Stimulated activated naive B cell treated with anti-CD40 and anti-IgM and Interleukin-4, amounts not matched to agents 10 μg/mL and 1 μg/mL and 100 μg/mL, for 72 hours (primary cell): Measurements from ENCODE around the gene LMAN2L.
"Not testable (repeated sequence)": the region's sequence is repeated elsewhere in the genome, so short reads cannot be mapped to it uniquely, and the experiment has no call there.

Experiments used
- ATAC-seq, 2 donors: fragments of 150-1000 bp; cut with Tn5 transposase; replicated peaks; 2 replicates each; pipeline ENCODE4 v1.10.0; 2021; ENCODE audit warnings: moderate library complexity in 1 of 2
- DNase-seq: peaks from one replicate; pipeline ENCODE4 v3.0.0; 2021
- H3K27ac Mint-ChIP-seq: one replicate; pipeline ENCODE4 v1.8.0; 2022; ENCODE audit warnings: mild to moderate bottlenecking, mixed read lengths
- H3K27me3 Mint-ChIP-seq, 2 donors: one replicate each; pipeline ENCODE4 v1.8.0; 2022; ENCODE audit warnings: mixed read lengths in 2 of 2
- H3K36me3 Mint-ChIP-seq, 2 donors: one replicate each; pipeline ENCODE4 v1.8.0; 2022; ENCODE audit warnings: mixed read lengths in 2 of 2, mild to moderate bottlenecking in 1 of 2
- H3K4me1 Mint-ChIP-seq, 2 donors: one replicate each; pipeline ENCODE4 v1.8.0; 2022; ENCODE audit warnings: mixed read lengths in 2 of 2, mild to moderate bottlenecking in 1 of 2
- H3K4me3 Mint-ChIP-seq, 2 donors: one replicate each; pipeline ENCODE4 v1.8.0; 2022; ENCODE audit warnings: mild to moderate bottlenecking in 2 of 2, mixed read lengths in 2 of 2, moderate library complexity in 1 of 2
- H3K9me3 Mint-ChIP-seq, 2 donors: one replicate each; pipeline ENCODE4 v1.8.0; 2022; ENCODE audit warnings: mixed read lengths in 2 of 2, mild to moderate bottlenecking in 1 of 2

Gene LMAN2L

DNA sequence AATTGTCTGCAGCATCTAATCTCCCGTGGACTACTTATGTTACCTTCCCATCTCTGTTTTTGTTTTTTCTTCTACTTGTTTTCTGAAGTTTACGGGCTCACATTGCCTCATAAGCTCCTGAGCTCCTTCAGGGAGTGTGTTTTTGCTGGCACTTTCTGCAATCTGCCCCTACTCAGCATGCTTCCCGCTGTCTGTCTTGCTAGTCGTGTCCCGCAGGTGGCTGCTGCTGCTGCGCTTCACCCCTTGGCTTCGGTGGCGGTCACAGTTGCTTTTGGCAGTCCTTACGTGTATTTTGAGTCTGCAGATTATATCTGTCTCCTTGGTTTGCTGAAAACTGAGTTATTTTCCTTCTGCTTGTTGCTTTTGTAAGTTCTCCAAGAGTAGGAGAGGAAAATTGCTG lies 60.0 kb downstream of the LMAN2L start:
- DNase-seq (no peak), ATAC-seq (no peak)
- no peak overlapping the region for H3K27ac Mint-ChIP-seq
- H3K4me3 Mint-ChIP-seq, result no peak overlapping the region
- H3K4me1 Mint-ChIP-seq, result no peaks in the 10 kb centered on the region
- H3K9me3 Mint-ChIP-seq, result no peaks in the 10 kb centered on the region
- no peaks in the 10 kb centered on the region for H3K36me3 Mint-ChIP-seq
- peaks cover 5 to 16% of the 10 kb centered on the region in 2 donors for H3K27me3 Mint-ChIP-seq

GRCh38 chr2:96669539-96670215 lies 70.2 kb downstream of the LMAN2L start:
- Mint-ChIP-seq H3K4me3 (no peak overlapping the region), H3K36me3 (no peaks in the 10 kb centered on the region), H3K4me1 (no peaks in the 10 kb centered on the region), H3K27ac (no peak overlapping the region), H3K27me3 (peaks cover 0 to 5% of the 10 kb centered on the region in 2 donors), H3K9me3 (no peaks in the 10 kb centered on the region)
- no peak for DNase-seq
- ATAC-seq, result no peak

GRCh38 chr2:96668771-96669170 lies 71.1 kb downstream of the LMAN2L start:
- Mint-ChIP-seq H3K27me3 (peaks cover 0 to 7% of the 10 kb centered on the region in 2 donors), H3K9me3 (no peaks in the 10 kb centered on the region), H3K27ac (no peak overlapping the region), H3K4me3 (no peak overlapping the region), H3K4me1 (no peaks in the 10 kb centered on the region), H3K36me3 (no peaks in the 10 kb centered on the region)
- ATAC-seq (no peak), DNase-seq (no peak)

- not testable (repeated sequence) for H3K27ac Mint-ChIP-seq, ATAC-seq
- H3K27me3 Mint-ChIP-seq, result peaks cover 5 to 11% of the 10 kb centered on the region in 2 donors
These were observed 74.1 kb downstream of the LMAN2L start for GRCh38 chr2:96665717-96666116.

DNA sequence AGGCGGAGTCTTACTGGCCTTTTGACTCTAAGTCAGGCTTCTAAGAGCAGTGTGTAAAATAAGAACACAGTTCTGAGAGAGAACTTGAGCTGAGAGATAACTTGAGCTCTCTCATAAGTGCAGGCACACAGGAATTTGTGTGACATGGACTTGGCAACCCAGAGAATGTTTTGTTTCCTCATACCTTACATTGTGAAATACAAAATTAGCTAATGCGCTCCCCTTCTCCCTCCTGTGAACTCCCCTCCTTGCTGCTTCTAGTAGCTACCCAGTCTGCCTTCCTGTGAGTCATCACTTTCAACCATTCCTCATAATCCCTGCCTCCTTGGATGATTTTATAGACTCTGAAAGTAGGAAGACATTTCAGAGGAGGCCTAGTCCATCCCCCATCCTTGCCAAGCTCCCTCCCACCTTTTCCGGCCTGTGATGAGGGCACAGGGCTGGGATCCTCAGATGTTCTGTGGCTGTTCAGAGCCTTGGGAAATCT lies 74.7 kb downstream of the LMAN2L start:
- DNase-seq, result no peak
- Mint-ChIP-seq H3K4me1 (no peaks in the 10 kb centered on the region), H3K36me3 (no peaks in the 10 kb centered on the region), H3K27me3 (peaks cover 5 to 11% of the 10 kb centered on the region in 2 donors), H3K9me3 (no peaks in the 10 kb centered on the region), H3K4me3 (no peak overlapping the region), H3K27ac (no peak overlapping the region)
- ATAC-seq, result no peak

More at GRCh38 chr2:96665717-96666116, 74.1 kb downstream of the LMAN2L start:
- not testable (repeated sequence) for H3K4me1 Mint-ChIP-seq, DNase-seq, H3K9me3 Mint-ChIP-seq, H3K4me3 Mint-ChIP-seq, H3K36me3 Mint-ChIP-seq

- no peaks in the 10 kb centered on the region for H3K9me3 Mint-ChIP-seq
- no peaks in the 10 kb centered on the region for H3K4me1 Mint-ChIP-seq
- no peak overlapping the region for H3K4me3 Mint-ChIP-seq
- ATAC-seq, result no peak
- H3K36me3 Mint-ChIP-seq, result no peaks in the 10 kb centered on the region
- H3K27ac Mint-ChIP-seq, result no peak overlapping the region
- DNase-seq, result no peak
- peaks cover 5 to 11% of the 10 kb centered on the region in 2 donors for H3K27me3 Mint-ChIP-seq
These were observed 75.4 kb downstream of the LMAN2L start for GRCh38 chr2:96664366-96664925.

- H3K9me3 Mint-ChIP-seq, result no peaks in the 10 kb centered on the region
- H3K27me3 Mint-ChIP-seq, result peaks cover 5 to 11% of the 10 kb centered on the region in 2 donors
- no peak for DNase-seq
- ATAC-seq, result no peak
- H3K27ac Mint-ChIP-seq, result no peak overlapping the region
- no peaks in the 10 kb centered on the region for H3K36me3 Mint-ChIP-seq
- no peaks in the 10 kb centered on the region for H3K4me1 Mint-ChIP-seq
- H3K4me3 Mint-ChIP-seq, result no peak overlapping the region
These were observed 76.0 kb downstream of the LMAN2L start for GRCh38 chr2:96663829-96664228.

- ATAC-seq (no peak), DNase-seq (no peak)
- Mint-ChIP-seq H3K36me3 (no peaks in the 10 kb centered on the region), H3K27me3 (peaks cover 5 to 11% of the 10 kb centered on the region in 2 donors), H3K4me3 (no peak overlapping the region), H3K9me3 (no peaks in the 10 kb centered on the region), H3K4me1 (no peaks in the 10 kb centered on the region), H3K27ac (no peak overlapping the region)
These were observed 76.7 kb downstream of the LMAN2L start for GRCh38 chr2:96663177-96663576.

DNA sequence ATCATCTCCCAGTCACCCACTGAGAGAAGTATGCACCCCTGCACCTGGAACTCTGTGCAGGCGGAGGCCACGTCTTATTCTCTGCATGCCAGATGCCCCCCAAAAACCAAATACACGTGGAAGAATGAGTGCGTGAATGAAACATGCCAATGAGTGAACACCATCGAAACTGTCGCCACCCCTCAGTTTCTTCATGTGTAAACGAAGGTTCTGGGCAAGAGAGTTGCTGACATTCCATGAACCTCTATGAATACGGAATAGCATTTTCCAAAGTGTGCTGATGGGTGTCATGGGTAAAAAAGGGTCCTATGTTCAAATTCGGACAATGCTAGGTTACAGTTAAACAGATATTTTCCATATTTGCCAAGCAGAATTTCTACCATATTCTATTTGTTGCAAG lies 77.5 kb downstream of the LMAN2L start:
- H3K27ac Mint-ChIP-seq, result no peak overlapping the region
- H3K4me1 Mint-ChIP-seq, result no peaks in the 10 kb centered on the region
- no peak for DNase-seq
- no peaks in the 10 kb centered on the region for H3K36me3 Mint-ChIP-seq
- H3K27me3 Mint-ChIP-seq, result peaks cover 5 to 11% of the 10 kb centered on the region in 2 donors
- no peaks in the 10 kb centered on the region for H3K9me3 Mint-ChIP-seq
- no peak overlapping the region for H3K4me3 Mint-ChIP-seq
- no peak for ATAC-seq

DNA sequence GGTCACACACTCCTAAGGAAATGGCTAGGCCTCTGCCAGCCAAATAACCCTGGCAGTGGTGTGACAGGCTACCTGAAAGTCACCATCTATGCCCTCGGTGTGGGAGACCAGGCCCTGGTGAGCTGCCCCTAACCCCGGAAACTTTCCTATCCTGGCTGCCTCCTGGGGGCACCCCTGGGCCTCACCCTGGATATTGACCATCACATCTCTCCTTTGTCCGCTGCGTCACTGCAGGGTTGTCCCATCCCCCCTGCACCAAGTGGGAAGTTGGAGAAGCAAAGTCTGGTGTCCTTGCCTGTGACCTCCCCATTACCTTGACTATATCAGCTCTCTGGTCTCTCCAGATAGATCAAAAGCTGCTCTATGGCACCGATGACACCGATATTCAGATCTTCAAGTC lies 78.5 kb downstream of the LMAN2L start:
- Mint-ChIP-seq H3K9me3 (no peaks in the 10 kb centered on the region), H3K27ac (no peak overlapping the region), H3K4me3 (no peak overlapping the region), H3K4me1 (peaks cover 0 to 5% of the 10 kb centered on the region in 2 donors), H3K36me3 (no peaks in the 10 kb centered on the region), H3K27me3 (peaks cover 5 to 11% of the 10 kb centered on the region in 2 donors)
- no peak for ATAC-seq
- no peak for DNase-seq

GRCh38 chr2:96656540-96656939 lies 83.3 kb downstream of the LMAN2L start:
- Mint-ChIP-seq H3K36me3 (no peaks in the 10 kb centered on the region), H3K4me1 (peaks cover 0 to 5% of the 10 kb centered on the region in 2 donors), H3K27me3 (no peaks in the 10 kb centered on the region), H3K9me3 (no peaks in the 10 kb centered on the region), H3K27ac (no peak overlapping the region), H3K4me3 (no peak overlapping the region)
- DNase-seq, result no peak
- no peak for ATAC-seq
